ENCODE data around the gene KRTAP5-4. TPM values are rescaled to one million over a fixed set of nuclear protein-coding genes. Genes with fewer than 3 reads are reported as not detected.

The KRTAP5-4 gene
- total RNA-seq, 2 donors from 2014 or later: not detected

DNA sequence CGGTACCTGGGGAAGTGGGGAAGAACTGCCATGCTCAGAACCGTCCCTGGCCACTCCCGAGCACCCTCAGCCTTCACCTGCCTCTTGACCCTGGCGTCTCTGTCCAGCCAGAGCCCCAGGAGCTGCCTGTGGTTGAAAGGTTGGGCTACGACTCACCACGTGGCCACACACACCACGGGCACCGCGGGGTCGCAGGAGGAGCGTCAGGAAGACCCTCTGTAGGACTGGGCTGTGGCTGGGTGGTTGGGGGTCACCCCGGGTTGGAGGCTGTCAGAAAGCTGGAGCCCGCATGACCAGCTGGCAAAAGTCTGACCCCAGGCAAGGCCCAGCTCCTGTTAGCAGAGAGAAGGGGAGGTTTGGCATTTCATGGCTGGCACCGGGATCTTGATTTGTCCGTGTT, 19.2 kb upstream of the KRTAP5-4 start:
- TF ChIP-seq POLR2A (IDR thresholded peaks at IDR 0.05): no peak
- TF ChIP-seq, protein P1, sequence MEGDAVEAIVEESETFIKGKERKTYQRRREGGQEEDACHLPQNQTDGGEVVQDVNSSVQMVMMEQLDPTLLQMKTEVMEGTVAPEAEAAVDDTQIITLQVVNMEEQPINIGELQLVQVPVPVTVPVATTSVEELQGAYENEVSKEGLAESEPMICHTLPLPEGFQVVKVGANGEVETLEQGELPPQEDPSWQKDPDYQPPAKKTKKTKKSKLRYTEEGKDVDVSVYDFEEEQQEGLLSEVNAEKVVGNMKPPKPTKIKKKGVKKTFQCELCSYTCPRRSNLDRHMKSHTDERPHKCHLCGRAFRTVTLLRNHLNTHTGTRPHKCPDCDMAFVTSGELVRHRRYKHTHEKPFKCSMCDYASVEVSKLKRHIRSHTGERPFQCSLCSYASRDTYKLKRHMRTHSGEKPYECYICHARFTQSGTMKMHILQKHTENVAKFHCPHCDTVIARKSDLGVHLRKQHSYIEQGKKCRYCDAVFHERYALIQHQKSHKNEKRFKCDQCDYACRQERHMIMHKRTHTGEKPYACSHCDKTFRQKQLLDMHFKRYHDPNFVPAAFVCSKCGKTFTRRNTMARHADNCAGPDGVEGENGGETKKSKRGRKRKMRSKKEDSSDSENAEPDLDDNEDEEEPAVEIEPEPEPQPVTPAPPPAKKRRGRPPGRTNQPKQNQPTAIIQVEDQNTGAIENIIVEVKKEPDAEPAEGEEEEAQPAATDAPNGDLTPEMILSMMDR (IDR thresholded peaks at IDR 0.05): no peak
- Histone ChIP-seq H3K36me3 (replicated peaks in 1 of 2; ENCODE audit: insufficient read depth in 1 of 2, low read depth in 2 of 2) (no peaks in the 10 kb centered on the region), H3K27me3 (no peaks in the 10 kb centered on the region), H3K4me1 (no peaks in the 10 kb centered on the region), H3K4me3 (no peak overlapping the region), H3K9me3 (no peaks in the 10 kb centered on the region), H3K27ac (no peak overlapping the region)
- 78 to 80% methylated on average over 8 to 15 of the region's 15 CpGs for WGBS, 2 donors
- intact Hi-C loops (cut with DNase I): no loop called here
- DNase-seq (no peak), ATAC-seq (no peak)

DNA sequence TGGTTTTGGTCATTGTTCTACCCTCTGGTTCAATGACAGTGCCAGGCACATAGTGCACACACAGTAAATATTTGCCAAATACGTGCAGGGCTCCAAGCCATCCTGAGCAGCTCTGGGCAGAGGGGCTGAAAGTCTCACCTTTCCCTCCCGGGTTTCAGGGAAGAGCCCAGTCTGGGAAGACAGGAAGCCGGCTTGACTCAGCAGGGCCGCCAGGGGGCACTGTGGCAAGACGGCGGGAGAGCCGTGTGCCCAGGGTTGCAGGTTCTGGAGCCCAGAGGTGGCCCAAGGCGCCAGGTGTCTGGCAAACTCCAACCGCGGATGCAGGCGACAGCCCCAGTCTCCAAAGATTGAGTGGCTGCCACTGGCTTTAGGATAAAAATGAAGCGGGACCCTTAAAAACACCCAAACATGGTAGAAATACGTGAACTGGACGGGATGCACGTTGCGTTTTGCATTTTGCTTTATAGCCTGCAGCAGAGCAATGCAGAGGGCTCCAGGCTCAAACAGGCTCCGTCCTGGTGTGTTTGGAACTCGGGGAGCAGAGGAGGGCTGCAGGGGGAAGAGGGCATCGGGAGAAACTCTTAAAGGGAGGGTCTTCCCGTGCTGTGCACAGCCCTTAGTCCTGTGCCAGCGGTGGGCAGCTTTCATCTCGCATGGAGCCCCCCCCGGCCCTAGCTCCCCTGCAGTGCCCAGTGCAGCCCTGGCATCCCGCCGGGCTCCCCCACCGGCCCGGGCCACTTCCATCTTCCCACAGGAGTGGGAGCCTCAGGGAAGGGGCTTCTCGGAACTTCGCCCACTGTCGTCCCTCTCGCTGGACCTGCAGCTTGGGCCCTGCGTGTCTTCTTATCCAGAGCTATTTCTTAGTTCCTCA, 18.4 kb upstream of the KRTAP5-4 start:
- no peak for TF ChIP-seq POLR2A (IDR thresholded peaks at IDR 0.05)
- TF ChIP-seq, protein P1 (IDR thresholded peaks at IDR 0.05): peak; percentile 61 to 75 (median 69)
- Histone ChIP-seq H3K27ac (no peak overlapping the region), H3K36me3 (replicated peaks in 1 of 2; ENCODE audit: insufficient read depth in 1 of 2, low read depth in 2 of 2) (no peaks in the 10 kb centered on the region), H3K9me3 (no peaks in the 10 kb centered on the region), H3K4me3 (no peak overlapping the region), H3K4me1 (no peaks in the 10 kb centered on the region), H3K27me3 (no peaks in the 10 kb centered on the region)
- ATAC-seq: peak; percentile 82
- intact Hi-C loops (cut with DNase I): no loop called here
- 49 to 50% methylated on average over 21 to 32 of the region's 32 CpGs for WGBS, 2 donors
- peak; percentile 20 to 55 (median 48) for DNase-seq

DNA sequence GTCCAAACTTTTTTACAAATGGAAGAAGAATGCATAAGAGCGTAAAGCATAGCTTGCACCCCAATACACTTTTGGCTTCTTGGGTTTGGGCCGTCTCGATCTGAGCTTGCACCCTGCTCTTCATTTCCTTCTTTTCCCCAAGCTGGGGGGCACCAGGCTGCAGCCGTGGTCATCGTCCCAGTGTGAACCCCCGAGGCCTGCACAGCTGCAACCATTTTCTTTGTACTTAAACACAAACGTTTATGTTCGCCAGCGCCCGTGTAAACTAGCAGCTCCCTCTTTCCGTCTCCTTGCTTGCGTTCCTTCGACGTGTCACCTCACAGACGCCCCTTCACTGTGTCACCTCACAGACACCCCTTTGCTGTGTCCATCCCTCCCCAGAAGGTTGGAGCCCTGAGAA, 17.7 kb upstream of the KRTAP5-4 start:
- Histone ChIP-seq H3K9me3 (no peaks in the 10 kb centered on the region), H3K27me3 (no peaks in the 10 kb centered on the region), H3K4me3 (no peak overlapping the region), H3K36me3 (replicated peaks in 1 of 2; ENCODE audit: insufficient read depth in 1 of 2, low read depth in 2 of 2) (no peaks in the 10 kb centered on the region), H3K27ac (no peak overlapping the region), H3K4me1 (no peaks in the 10 kb centered on the region)
- DNase-seq (no peak), ATAC-seq (no peak)
- WGBS, 2 donors: 44 to 47% methylated on average over 15 of the region's 15 CpGs
- intact Hi-C loops (cut with DNase I): no loop called here
- TF ChIP-seq POLR2A (IDR thresholded peaks at IDR 0.05): no peak
- TF ChIP-seq, protein P1 (IDR thresholded peaks at IDR 0.05): no peak

DNA sequence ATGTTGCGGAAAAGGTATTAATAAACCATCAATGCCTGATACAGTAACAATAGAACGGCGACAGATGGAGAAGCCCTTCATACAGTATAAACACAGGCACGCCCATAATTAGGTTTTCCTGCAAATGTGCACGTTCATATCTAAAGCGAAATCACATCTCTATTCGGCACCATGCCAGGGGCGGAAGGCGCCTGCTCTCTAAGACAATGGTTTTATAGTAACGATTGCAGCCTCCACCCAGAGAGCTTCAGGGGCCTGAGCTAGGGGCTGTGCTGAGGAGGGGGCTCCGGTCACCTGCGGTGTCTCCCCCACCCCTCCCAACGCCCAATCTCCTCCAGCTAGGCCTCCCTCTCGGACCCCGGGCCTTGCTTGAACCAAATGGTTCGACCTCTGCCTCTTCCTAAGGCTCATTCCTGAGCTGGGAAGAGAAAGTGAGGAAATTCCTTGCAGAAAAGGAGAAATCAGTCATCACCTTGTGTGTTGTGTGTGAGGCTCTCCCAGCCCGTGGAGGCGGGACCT, 17.2 kb upstream of the KRTAP5-4 start:
- Histone ChIP-seq H3K4me1 (no peaks in the 10 kb centered on the region), H3K36me3 (replicated peaks in 1 of 2; ENCODE audit: insufficient read depth in 1 of 2, low read depth in 2 of 2) (no peaks in the 10 kb centered on the region), H3K4me3 (no peak overlapping the region), H3K27ac (no peak overlapping the region), H3K27me3 (no peaks in the 10 kb centered on the region), H3K9me3 (no peaks in the 10 kb centered on the region)
- ATAC-seq (no peak), DNase-seq (no peak)
- intact Hi-C loops (cut with DNase I): no loop called here
- 64 to 66% methylated on average over 15 to 18 of the region's 18 CpGs for WGBS, 2 donors
- TF ChIP-seq, protein P1 (IDR thresholded peaks at IDR 0.05): no peak
